Effector memory CD4-positive, alpha-beta T cell (primary cell): ENCODE measurements around the gene CHCHD4.

ENCODE experiments used
- DNase-seq, 3 donors: peaks; one replicate each; pipeline ENCODE4 v3.0.0-alpha.2; 2020
- H3K27ac ChIP-seq: 2 replicates; pipeline ENCODE4 v1.7.0; 2013; ENCODE audit warnings: mild to moderate bottlenecking, low read length, moderate library complexity; ENCODE audit not compliant: insufficient read depth, poor library complexity, severe bottlenecking
- H3K27me3 ChIP-seq: replicated peaks from 2 replicates; pipeline ENCODE4 v1.7.0; 2013; ENCODE audit warnings: mild to moderate bottlenecking, low read length; ENCODE audit not compliant: insufficient read depth, control insufficient read depth, poor library complexity, severe bottlenecking
- H3K36me3 ChIP-seq: 2 replicates; pipeline ENCODE4 v1.7.0; 2013; ENCODE audit warnings: mild to moderate bottlenecking, low read length, moderate library complexity; ENCODE audit not compliant: control insufficient read depth, insufficient read depth
- H3K4me1 ChIP-seq: 2 replicates; pipeline ENCODE4 v1.7.0; 2013; ENCODE audit warnings: low read length, mild to moderate bottlenecking; ENCODE audit not compliant: control insufficient read depth, insufficient read depth, poor library complexity, severe bottlenecking
- H3K4me3 ChIP-seq: 2 replicates; pipeline ENCODE4 v1.7.0; 2013; ENCODE audit warnings: low read length, low read depth, mild to moderate bottlenecking; ENCODE audit not compliant: insufficient read depth, poor library complexity, severe bottlenecking
- H3K9me3 ChIP-seq: 2 replicates; pipeline ENCODE4 v1.7.0; 2013; ENCODE audit warnings: mild to moderate bottlenecking, low read length, moderate library complexity; ENCODE audit not compliant: control insufficient read depth

CHCHD4 gene

DNA sequence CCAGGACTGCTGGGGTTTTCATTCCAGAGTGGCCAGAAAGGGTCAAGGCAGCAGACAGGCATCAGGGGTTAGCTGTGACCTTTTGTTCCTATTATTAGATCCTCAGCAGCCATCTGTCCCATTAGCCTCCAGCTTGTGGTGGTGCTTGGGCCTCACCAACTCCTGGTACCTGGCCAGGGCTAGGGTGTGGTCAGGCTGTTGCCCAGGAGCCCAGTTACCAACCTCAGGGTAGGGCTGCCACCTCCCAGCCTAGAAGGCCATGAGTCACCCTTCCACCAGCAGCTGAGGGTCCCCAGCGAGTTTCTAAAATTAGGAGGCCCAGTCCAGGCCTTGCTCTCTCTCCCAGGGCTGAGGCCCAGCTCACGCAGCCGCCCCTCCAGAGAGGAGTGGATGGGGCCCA is 12.3 kb upstream of the CHCHD4 start:
- peaks cover 78% of the 10 kb centered on the region for H3K36me3 ChIP-seq
- no peak overlapping the region for H3K27ac ChIP-seq

GRCh38 chr3:14135581-14135980 is 10.9 kb upstream of the CHCHD4 start:
- H3K4me1 ChIP-seq = peaks cover 2% of the 10 kb centered on the region
- H3K9me3 ChIP-seq = no peaks in the 10 kb centered on the region
- no peak overlapping the region for H3K4me3 ChIP-seq
- no peak overlapping the region for H3K27ac ChIP-seq
- peaks cover 88% of the 10 kb centered on the region for H3K36me3 ChIP-seq
- no peak for DNase-seq
- H3K27me3 ChIP-seq = no peaks in the 10 kb centered on the region

More for the DNA sequence above, 12.3 kb upstream of the CHCHD4 start:
- Histone ChIP-seq H3K27me3 (no peaks in the 10 kb centered on the region), H3K4me3 (no peak overlapping the region), H3K9me3 (no peaks in the 10 kb centered on the region), H3K4me1 (peaks cover 16% of the 10 kb centered on the region)
- no peak for DNase-seq

DNA sequence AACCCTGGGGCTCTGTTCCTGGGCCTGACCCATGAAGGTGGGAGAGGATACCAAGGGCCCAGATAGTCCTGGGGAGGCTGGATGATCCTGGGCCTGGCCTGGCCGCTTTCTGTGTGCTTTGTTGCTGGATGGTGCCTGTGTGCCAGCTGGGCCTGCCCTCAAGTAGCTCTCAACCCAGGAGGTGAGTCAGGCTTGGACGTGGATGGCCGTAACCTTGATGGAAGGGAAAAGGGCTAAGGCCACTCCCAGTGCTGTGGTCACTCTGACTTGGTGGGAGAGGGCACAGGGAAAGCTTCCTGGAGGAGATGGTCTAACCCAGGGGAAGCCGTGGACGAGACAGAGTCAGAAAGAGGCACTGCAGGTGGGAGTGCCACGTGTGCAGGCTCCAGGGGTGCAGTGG is 9.6 kb upstream of the CHCHD4 start:
- H3K27ac ChIP-seq = no peak overlapping the region
- DNase-seq = no peak
- peaks cover 96% of the 10 kb centered on the region for H3K36me3 ChIP-seq
- H3K27me3 ChIP-seq = no peaks in the 10 kb centered on the region
- H3K4me1 ChIP-seq = no peaks in the 10 kb centered on the region
- no peak overlapping the region for H3K4me3 ChIP-seq
- no peaks in the 10 kb centered on the region for H3K9me3 ChIP-seq

- no peaks in the 10 kb centered on the region for H3K4me1 ChIP-seq
- no peak for DNase-seq
- H3K27me3 ChIP-seq = no peaks in the 10 kb centered on the region
- no peaks in the 10 kb centered on the region for H3K9me3 ChIP-seq
- peaks cover 95% of the 10 kb centered on the region for H3K36me3 ChIP-seq
- H3K27ac ChIP-seq = no peak overlapping the region
- H3K4me3 ChIP-seq = no peak overlapping the region
Measured at GRCh38 chr3:14133876-14134275, 9.2 kb upstream of the CHCHD4 start.

DNA sequence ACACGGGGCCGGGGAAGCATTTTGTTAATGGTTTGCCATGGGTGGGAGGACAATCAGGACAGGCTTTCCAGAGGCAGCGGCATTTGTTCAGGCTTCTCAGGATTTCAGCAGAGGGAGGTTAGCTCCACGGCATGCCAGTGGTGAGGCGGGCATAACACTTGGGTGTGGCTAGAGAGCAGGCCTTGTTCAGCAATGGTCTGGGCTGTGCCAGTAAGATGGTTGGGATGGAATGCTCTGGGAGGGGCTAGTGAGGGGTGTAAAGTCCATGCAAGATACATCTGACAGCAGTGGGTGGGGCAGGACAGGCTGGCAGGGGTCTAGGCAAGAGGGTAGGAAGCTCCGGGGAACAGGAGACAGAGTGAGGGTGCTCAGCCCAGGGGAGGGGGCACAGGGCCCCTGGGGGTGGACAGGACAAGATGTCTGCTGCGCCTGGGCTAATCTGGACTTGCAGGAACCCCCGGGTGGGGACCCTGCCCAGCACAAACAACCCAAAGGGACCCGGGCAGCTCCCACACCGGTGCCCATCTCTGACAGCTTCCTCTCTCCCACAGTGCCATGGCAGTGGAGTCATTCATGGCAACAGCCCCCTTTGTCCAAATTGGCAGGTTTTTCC is 8.6 kb upstream of the CHCHD4 start:
- Histone ChIP-seq H3K27ac (no peak overlapping the region), H3K9me3 (no peaks in the 10 kb centered on the region), H3K4me3 (no peak overlapping the region), H3K4me1 (no peaks in the 10 kb centered on the region), H3K27me3 (no peaks in the 10 kb centered on the region), H3K36me3 (peaks cover 96% of the 10 kb centered on the region)
- DNase-seq = no peak

DNA sequence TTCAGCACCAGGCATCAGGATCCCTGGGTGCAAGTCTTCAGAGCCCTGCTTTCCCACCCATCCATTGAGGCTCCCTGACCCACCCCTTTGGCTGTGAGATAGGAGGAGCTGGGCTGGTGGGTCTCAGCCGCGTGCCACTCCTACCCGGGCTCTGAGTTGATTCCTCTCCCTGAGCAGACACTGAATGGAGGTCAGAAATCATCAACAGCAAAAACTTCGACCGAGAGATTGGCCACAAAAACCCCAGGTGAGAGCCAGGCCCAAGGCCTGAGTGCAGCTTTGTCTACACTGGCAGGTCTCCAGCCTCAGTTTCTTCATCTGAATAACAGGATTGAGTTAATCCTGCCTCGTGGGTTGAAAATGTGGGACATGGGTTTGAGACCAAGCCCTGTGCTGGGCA is 8.0 kb upstream of the CHCHD4 start:
- Histone ChIP-seq H3K9me3 (no peaks in the 10 kb centered on the region), H3K36me3 (peaks cover 96% of the 10 kb centered on the region), H3K4me3 (no peak overlapping the region), H3K27me3 (no peaks in the 10 kb centered on the region), H3K4me1 (no peaks in the 10 kb centered on the region), H3K27ac (no peak overlapping the region)
- no peak for DNase-seq

- Histone ChIP-seq H3K27me3 (no peaks in the 10 kb centered on the region), H3K4me3 (no peak overlapping the region), H3K27ac (no peak overlapping the region), H3K4me1 (peaks cover 2% of the 10 kb centered on the region), H3K36me3 (peaks cover 93% of the 10 kb centered on the region), H3K9me3 (no peaks in the 10 kb centered on the region)
- no peak for DNase-seq
Measured at GRCh38 chr3:14132120-14132519, 7.5 kb upstream of the CHCHD4 start.

DNA sequence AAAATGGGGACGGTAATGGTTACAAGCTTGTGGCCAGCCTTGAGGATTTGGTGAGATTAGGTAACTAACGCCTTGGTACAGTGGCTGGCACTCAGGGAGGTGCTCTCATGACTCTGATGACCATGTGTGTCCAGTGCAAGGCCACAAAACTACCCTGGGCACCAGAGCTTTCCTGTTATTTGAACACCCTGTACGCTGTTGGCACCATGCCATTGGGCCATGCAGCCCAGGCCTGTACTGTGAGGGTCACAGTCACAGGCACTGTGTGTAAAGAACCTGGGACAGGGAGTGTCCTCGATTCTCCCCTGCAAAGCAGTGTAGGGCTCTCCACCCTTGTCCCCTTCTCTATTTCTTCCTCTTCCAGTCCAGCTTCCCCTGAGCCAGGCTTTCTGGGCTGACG is 6.5 kb upstream of the CHCHD4 start:
- no peak for DNase-seq
- Histone ChIP-seq H3K9me3 (no peaks in the 10 kb centered on the region), H3K27me3 (no peaks in the 10 kb centered on the region), H3K4me1 (peaks cover 12% of the 10 kb centered on the region), H3K4me3 (no peak overlapping the region), H3K27ac (no peak overlapping the region), H3K36me3 (peaks cover 85% of the 10 kb centered on the region)

- DNase-seq = no peak
- Histone ChIP-seq H3K9me3 (no peaks in the 10 kb centered on the region), H3K27ac (no peak overlapping the region), H3K27me3 (no peaks in the 10 kb centered on the region), H3K4me3 (no peak overlapping the region), H3K36me3 (peaks cover 81% of the 10 kb centered on the region), H3K4me1 (peaks cover 16% of the 10 kb centered on the region)
Measured at GRCh38 chr3:14130707-14131106, 6.0 kb upstream of the CHCHD4 start.

DNA sequence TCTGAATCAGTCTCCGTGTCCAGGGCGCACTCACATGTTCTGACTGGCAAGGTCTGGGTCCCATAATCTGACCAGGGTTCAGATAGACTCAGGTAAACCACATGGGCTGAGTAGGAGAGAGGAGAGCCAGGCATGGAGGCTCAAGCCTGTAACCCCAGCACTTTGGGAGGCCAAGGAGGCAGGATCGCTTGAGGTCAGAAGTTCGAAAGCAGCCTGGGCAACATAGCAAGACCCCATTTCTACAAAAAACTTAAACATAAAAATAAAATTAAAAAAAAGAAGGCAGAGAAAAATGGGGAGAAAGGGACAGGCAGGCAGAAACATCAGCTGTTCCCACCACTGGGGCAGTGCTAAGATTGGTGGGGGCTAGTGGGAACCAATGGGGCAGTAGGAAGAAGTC is 5.6 kb upstream of the CHCHD4 start:
- DNase-seq = no peak
- H3K9me3 ChIP-seq = no peaks in the 10 kb centered on the region
- no peak overlapping the region for H3K4me3 ChIP-seq
- no peak overlapping the region for H3K27ac ChIP-seq
- no peaks in the 10 kb centered on the region for H3K27me3 ChIP-seq
- peaks cover 21% of the 10 kb centered on the region for H3K4me1 ChIP-seq
- H3K36me3 ChIP-seq = peaks cover 76% of the 10 kb centered on the region
